Measurements from ENCODE around the gene IFIT1. TPM values are rescaled to one million over a fixed set of nuclear protein-coding genes. Genes with fewer than 3 reads are reported as not detected.

The IFIT1 gene
- total and polyA plus RNA-seq, 9 of the 15 experiments (the other 6 are each of a cell fraction or from before 2014, with no cell fraction given), result 0.03 to 0.40 (median 0.18) TPM

GRCh38 chr10:89392974-89393373 lies 551 bp downstream of the IFIT1 start:
- peak; percentile 67 for ATAC-seq
- no peaks in the 10 kb centered on the region for H3K36me3 ChIP-seq (ENCODE audit: control insufficient read depth, insufficient read depth, low read length)
- intact Hi-C loops (cut with micrococcal nuclease) (no loop called here), in situ Hi-C loops (cut with MboI) (no loop called here)
- no peaks in the 10 kb centered on the region for H4K20me1 ChIP-seq (replicated peaks; ENCODE audit: control insufficient read depth, insufficient read depth, low read length)
- peak overlapping the region; percentile 93 for H2AFZ ChIP-seq (ENCODE audit: low read depth, low read length)
- BruUV-seq (replicated peaks), result no TSS peak
- ChIA-PET CTCF (ENCODE audit: low intra/inter-chr PET ratio) (no interaction called here), POLR2A (no interaction called here)
- TF ChIP-seq CEBPB (tag; IDR thresholded peaks at IDR 0.05) (peak; percentile 66), FOXK2 (conservative IDR thresholded peaks at IDR 0.05 in 1 of 2, IDR thresholded peaks at IDR 0.05 in 1 of 2; ENCODE audit: low read depth in 2 of 2) (no peak), ARID1B (IDR thresholded peaks at IDR 0.05) (no peak), CEBPG (CRISPR knock-in tag; IDR thresholded peaks at IDR 0.05) (no peak), CEBPG (tag; conservative IDR thresholded peaks at IDR 0.05 in 1 of 2, IDR thresholded peaks at IDR 0.05 in 1 of 2) (peak in 1 of 2 experiments; percentile 60; a peak in 2 of 4 replicates), PRDM10 (IDR thresholded peaks at IDR 0.05; ENCODE audit: partially characterized antibody) (peak; percentile 5)
- no peaks in the 10 kb centered on the region for H3K9me3 ChIP-seq (replicated peaks; ENCODE audit: control insufficient read depth, insufficient read depth, low read depth, low read length)
- FAIRE-seq, result no peak
- WGBS (ENCODE audit: insufficient coverage, low coverage, missing lambda C conversion rate), result 24% methylated on average over 2 of the region's 2 CpGs
- peaks cover 0 to 8% of the 10 kb centered on the region in 2 experiments; a peak in 3 of 5 replicates for H3K4me1 ChIP-seq (replicated peaks in 1 of 2; ENCODE audit: control insufficient read depth in 2 of 2, insufficient read depth in 2 of 2, low read length in 2 of 2)
- H3K9ac ChIP-seq (ENCODE audit: insufficient read depth in 1 of 2, low read depth in 2 of 2, low read length in 2 of 2), result peak overlapping the region in 1 of 2 experiments; percentile 43; a peak in 1 of 4 replicates
- no peak overlapping the region for H3K27ac ChIP-seq (ENCODE audit: extremely low read depth, low read depth, low read length)
- no peaks in the 10 kb centered on the region for H3K27me3 ChIP-seq (ENCODE audit: control insufficient read depth in 2 of 2, insufficient read depth in 2 of 2, low read length in 2 of 2)
- DNase-seq (ENCODE audit: extremely low read depth in 1 of 4, low spot score in 3 of 4), result no peak
- H3K4me2 ChIP-seq (ENCODE audit: insufficient read depth, low read length), result peak overlapping the region; percentile 76
- H3K9me1 ChIP-seq (ENCODE audit: control insufficient read depth, insufficient read depth, low read length), result no peaks in the 10 kb centered on the region
- no peak overlapping the region for H3K4me3 ChIP-seq
- H3K79me2 ChIP-seq (ENCODE audit: control insufficient read depth, insufficient read depth, low read length), result no peaks in the 10 kb centered on the region
